GM10847 (cell line): ENCODE results near the gene SLC37A3.

Experiments used
- POLR2A ChIP-seq: IDR thresholded peaks from 2 replicates; pipeline ENCODE4 v1.6.1; 2011; ENCODE audit not compliant: insufficient read length; ENCODE audit errors: extremely low read depth

The SLC37A3 gene

DNA sequence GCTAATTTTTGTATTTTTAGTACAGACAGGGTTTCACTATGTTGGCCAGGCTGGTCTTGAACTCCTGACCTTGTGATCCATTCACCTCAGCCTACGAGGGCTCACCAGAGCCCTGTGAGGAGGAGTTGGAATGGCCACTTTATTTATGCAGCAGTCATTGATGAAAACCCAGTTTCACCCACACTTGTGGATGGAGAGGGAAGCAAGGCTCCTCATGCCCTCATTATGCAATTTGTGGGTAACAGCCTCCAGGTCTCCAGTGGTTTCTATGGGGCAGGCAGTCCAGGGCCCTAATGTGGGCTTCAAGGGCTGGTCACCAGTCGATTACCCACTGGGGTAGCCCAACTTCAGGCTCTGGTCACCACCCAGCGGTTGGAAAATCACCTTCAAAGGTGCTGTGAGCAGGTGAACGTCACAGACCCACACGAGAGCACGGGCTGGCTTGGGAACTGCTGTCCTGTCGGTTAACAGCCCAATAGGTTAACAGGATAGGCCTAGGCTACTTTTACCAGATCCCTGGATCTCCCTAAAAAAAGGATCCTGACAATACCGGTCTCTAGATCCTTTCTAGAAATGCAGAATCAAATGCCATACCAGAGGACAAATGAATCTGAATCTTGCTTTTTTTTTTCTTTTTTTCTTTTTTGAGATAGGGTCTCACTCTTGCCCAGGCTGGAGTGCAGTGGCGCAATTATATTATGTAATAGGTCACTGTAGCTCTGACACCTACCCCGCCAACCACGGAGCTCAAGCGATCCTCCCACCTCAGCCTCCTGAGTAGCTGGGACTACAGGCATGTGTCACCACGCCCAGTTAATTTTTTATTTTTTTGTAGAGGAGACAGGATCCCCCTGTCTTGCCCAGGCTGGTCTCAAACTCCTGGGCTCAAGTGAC is 97.8 kb downstream of the SLC37A3 start:
- TF ChIP-seq POLR2A: no peak

DNA sequence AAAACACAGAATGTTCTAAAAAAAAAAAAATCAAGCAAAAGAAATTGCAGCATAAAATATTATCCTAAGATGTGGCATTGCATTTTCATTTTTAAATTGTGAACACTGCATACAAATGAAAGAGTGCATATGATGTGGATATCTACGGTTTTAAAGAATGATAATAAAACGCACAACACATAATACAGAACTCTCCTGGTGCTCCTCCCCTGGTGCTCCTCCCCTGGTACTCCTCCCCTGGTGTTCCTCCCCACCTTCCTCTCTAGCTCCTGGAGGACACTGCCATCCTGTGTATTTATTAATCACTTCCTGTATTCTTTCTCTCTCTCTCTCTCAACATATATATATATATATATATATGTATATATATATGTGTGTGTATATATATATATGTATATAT is 100.1 kb downstream of the SLC37A3 start:
- no peak for TF ChIP-seq POLR2A

DNA sequence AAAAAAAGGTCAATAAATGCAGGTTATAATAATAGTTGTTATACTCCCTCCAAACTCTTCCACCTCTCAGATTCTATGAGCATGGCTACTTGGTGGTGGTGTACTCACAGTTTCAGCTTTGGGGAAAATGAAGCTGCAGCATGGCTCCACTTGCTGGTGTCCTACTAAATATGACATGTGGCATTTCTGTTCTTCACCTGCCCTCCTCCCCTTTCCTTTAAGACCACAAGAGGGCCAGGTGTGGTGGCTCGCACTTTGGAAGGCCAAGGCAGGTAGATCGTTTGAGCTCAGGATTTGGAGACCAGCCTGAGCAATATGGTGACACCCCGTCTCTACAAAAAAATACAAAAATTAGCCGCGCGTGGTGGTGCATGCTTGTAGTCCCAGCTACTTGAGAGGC is 101.1 kb downstream of the SLC37A3 start:
- no peak for TF ChIP-seq POLR2A

DNA sequence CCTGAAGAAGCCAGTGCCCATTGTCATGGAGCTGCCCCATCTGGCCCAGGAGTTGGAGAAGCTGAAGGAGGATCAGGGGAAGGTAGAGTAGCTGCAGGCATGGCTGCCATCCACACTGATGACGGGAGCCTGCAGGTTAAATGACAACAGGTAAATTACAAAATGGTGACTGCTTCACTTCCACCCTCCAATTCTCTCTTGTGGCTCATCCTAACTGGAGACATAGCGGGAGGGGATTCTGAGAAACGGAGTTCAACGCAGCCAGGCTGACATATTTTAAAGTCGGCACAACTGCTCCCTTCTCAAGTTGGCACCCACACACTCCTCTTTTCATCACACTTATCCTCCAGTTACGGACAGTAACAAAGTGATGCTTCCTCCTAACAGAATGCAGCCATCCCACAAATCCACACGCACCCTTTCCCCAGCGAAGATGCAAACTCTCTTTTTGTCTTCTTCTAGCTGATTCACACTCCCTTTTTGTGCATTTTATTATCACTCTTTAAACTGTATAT is 103.0 kb downstream of the SLC37A3 start:
- no peak for TF ChIP-seq POLR2A

DNA sequence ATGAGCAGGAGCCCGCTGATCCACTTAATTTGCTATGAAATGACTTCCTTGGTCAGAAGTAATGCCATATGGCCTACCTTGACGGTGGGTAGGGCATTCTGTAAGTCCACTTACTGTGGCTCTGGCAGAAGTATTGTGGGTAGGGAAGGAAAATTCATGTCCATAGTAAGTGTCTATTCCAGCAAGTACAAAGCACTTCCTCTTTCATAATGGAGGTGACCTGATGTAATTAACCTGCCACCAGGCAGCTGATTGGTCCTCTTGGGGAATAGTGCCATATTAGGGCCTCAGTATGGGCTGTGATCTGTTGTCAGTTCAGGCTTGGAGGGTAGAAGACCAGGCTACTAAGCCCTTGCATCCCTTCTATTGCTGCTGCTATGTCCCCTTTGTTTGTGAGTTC is 103.9 kb downstream of the SLC37A3 start:
- no peak for TF ChIP-seq POLR2A

DNA sequence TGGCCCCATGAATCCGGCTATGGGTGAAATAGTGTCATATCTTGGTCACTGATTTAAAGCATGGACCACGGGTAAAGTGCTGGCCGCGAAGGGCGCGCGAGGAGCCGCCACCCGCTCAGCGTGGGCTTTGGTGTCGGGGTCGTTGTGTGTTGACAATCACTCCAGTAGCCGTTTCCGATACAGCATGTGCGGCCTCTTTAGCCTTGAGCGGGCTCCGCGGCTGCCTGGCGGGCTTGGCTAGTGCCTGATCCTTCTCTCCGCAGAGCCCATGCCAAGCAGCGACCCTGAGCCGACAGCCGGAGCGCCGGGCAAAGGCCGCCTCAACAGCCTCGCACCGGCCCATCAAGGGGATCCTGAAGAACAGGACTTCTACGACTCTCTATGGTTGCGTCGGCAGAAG is 105.9 kb downstream of the SLC37A3 start:
- no peak for TF ChIP-seq POLR2A

DNA sequence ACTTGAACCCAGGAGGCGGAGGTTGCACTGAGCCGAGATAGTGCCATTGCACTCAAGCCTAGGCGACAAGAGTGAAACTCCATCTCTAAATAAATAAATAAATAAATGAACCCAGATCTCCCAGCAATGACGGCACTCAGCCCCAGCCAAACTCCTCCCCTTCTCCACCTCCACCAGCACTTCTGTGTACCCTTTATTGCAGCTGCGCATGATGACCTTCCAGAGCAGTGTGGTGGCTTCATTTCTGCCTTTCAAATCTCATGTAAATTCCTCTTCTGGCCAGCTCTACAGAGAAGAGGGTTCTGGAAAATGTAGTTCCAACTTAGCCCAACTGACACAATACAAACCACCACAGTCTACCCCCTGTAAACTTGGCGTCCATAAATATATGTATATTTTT is 108.5 kb downstream of the SLC37A3 start:
- no peak for TF ChIP-seq POLR2A

DNA sequence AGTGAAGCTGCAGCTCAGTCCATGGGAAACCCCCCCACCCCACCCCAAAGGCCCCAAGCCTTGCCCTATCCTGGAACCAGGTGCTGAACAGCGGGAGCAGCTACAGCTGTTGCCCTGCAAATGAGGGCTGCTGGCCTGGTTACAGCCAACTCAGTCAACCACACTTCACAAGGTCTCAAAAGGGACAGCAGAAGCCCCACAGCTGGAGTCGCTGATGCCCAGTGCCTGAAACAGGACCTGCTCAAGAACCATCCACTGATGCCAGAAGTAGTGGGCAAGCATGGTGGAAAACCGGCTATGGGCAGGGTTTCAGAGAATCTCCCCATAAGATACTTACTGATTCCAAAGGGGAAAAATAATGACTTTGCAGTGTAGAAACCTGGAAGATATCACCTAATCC is 110.3 kb downstream of the SLC37A3 start:
- no peak for TF ChIP-seq POLR2A

DNA sequence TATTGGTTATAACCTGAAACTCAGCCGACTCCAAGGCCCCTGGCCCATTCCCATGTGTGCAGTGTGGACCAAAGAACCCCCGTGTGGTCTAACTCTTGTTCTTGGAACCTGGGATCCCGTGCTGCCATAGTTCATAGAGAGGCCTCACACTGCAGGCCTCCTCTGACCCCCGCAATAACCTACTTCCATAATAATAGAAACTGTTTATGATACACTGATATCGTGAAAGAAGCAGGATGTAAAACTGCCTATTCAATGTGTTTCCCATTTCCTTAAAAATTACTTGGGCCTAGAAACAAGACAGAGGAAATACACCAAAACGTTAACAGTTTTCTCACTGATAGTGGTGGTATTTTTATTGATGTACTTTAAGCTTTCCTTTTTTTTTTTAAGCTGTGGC is 112.4 kb downstream of the SLC37A3 start:
- no peak for TF ChIP-seq POLR2A

DNA sequence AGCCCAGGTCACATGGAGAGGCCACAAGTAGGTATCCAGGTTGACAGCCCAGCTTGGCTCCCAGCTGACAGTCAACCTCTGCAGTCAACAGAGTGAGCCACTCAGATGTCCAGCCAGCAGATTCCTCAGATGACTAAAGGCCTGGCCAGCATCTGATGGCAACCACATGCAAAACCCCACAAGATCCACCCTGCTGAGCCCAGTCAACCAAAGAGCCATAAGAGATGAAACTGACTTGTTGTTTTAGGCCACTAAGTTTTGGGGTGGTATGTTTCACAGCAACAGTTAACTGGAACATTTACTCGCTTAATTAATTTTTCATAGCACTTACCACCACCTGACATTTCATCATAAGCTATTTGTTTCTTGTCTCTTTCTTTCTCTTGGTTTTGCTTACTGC is 114.3 kb downstream of the SLC37A3 start:
- TF ChIP-seq POLR2A: no peak
